GM20000 (cell line): ENCODE data around the gene TGM2.
A peak's percentile ranks its signal among the peaks of the same experiment; 100 is the strongest.

ENCODE experiments used
- DNase-seq: peaks from one replicate; pipeline ENCODE4 v3.0.0; 2012; ENCODE audit warnings: low spot score
- CTCF ChIP-seq: IDR thresholded peaks from 2 replicates; pipeline ENCODE4 v1.5.1; 2012; ENCODE audit warnings: mild to moderate bottlenecking, control low read depth; ENCODE audit errors: extremely low read depth, missing control alignments

TGM2 gene

GRCh38 chr20:38184101-38184500, 19.0 kb upstream of the TGM2 start:
- no peak for DNase-seq
- TF ChIP-seq CTCF: no peak

GRCh38 chr20:38181971-38182370, 16.9 kb upstream of the TGM2 start:
- TF ChIP-seq CTCF: no peak
- DNase-seq: no peak

GRCh38 chr20:38181207-38181801, 16.2 kb upstream of the TGM2 start:
- peak; percentile 48 for DNase-seq
- TF ChIP-seq CTCF: no peak

GRCh38 chr20:38180781-38181180, 15.7 kb upstream of the TGM2 start:
- TF ChIP-seq CTCF: no peak
- no peak for DNase-seq

- DNase-seq: no peak
- TF ChIP-seq CTCF: no peak
These were observed 14.8 kb upstream of the TGM2 start for GRCh38 chr20:38179846-38180245.

GRCh38 chr20:38178581-38178980, 13.5 kb upstream of the TGM2 start:
- DNase-seq: no peak
- TF ChIP-seq CTCF: no peak

- no peak for DNase-seq
- TF ChIP-seq CTCF: no peak
These were observed 13.0 kb upstream of the TGM2 start for GRCh38 chr20:38178065-38178491.
